ENCODE measurements around the gene NLRC4.
"Not testable (repeated sequence)": the region's sequence is repeated elsewhere in the genome, so short reads cannot be mapped to it uniquely, and the experiment has no call there.

Gene NLRC4

DNA sequence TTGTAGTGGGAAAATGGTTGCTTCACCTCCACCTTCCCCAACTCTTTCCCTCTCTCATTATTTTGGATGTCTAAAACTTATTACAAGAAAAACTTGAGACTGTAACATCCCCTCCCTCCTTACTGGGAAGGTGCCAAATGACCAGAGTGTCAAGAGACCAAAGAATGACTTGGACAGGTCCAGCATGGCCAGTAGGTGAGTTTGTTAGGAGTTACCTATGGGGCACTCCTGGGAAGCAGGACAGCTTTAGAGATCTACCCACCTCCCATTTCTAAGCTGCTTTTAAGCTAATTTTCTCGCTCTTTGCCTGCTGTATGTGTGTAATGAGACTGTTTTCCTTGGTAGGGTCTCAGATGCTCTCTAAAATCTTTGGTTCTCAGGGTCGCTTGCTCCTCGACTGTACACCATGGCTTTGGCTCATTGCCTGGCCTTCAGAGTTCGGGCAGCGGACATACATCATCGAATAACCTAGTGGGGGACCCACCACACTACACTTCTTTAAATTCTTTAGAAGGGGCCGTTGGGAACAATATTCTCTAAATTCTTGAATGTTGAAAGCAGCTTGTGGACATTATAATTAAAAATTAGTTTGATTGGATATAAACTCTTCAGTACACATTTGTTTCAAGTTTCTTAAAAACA, 53.8 kb downstream of the NLRC4 start:
- CTCF ChIA-PET: interaction anchor here (0.7 kb wide), 1 partner anchor 12 kb away, joined by 3 read pairs; no protein-coding TSS in a partner anchor

DNA sequence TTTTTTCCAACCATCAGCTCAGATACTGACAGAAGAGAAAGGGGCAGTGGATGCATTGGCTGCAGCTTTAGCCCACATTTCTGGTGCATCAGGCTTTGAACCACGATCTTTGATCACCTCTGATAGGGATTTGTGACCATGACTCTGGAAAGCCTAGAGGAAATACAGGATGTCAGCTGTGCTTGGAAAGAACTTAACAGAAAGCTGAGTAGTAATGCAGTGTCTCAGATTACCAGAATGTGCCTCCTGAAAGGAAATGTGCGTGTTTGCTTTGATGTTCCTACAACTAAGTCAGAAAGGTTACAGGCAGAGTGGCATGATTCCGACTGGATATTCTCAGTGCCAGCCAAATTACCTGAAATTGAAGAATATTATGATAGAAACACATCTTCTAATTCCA, 61.3 kb downstream of the NLRC4 start:
- POLR2A ChIA-PET; DNase-seq (ENCODE audit: extremely low spot score); CTCF ChIA-PET: not testable (repeated sequence)

More for the DNA sequence above, 53.8 kb downstream of the NLRC4 start:
- POLR2A ChIA-PET: no interaction called here
- DNase-seq (ENCODE audit: extremely low spot score): no peak
- TF ChIP-seq CTCF (IDR thresholded peaks at IDR 0.05; ENCODE audit: control extremely low read depth, extremely low read depth, low read depth, missing control alignments): no peak

DNA sequence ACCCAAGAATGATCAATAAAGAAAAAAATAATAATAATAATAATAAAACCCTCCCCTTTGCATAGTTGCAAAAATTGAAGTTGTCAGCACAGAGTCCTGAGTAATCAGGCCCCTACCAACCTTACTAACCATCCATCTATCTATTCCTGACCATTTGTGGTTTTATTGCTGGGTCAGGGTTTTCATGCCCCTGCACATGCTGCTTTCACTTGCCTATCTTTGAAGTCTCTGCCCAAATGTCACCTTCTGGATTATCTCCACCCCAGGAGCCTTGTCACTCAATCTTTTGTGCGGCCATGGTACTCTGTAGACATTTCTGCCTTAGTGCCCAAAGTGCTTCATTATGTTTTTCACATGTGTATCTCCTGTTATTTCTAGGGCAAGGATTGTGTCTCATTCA, 63.9 kb downstream of the NLRC4 start:
- POLR2A ChIA-PET: no interaction called here
- no peak for DNase-seq (ENCODE audit: extremely low spot score)
- TF ChIP-seq CTCF (IDR thresholded peaks at IDR 0.05; ENCODE audit: control extremely low read depth, extremely low read depth, low read depth, missing control alignments): no peak
- CTCF ChIA-PET: interaction anchor here (1.6 kb wide), 1 partner anchor 10 kb away, joined by 4 read pairs; no protein-coding TSS in a partner anchor

GRCh38 chr2:32192418-32192817, 72.3 kb downstream of the NLRC4 start:
- CTCF ChIA-PET: no interaction called here
- TF ChIP-seq CTCF (IDR thresholded peaks at IDR 0.05; ENCODE audit: control extremely low read depth, extremely low read depth, low read depth, missing control alignments): no peak
- POLR2A ChIA-PET: no interaction called here
- peak; percentile 17 for DNase-seq (ENCODE audit: extremely low spot score)

GRCh38 chr2:32189011-32189410, 75.7 kb downstream of the NLRC4 start:
- no peak for TF ChIP-seq CTCF (IDR thresholded peaks at IDR 0.05; ENCODE audit: control extremely low read depth, extremely low read depth, low read depth, missing control alignments)
- CTCF ChIA-PET: interaction anchor here (1.1 to 1.8 kb wide), 2 partner anchors 23 to 35 kb away, joined by 3 to 5 read pairs; partner anchors contain the start of gene SLC30A6
- DNase-seq (ENCODE audit: extremely low spot score): no peak
- POLR2A ChIA-PET: interaction anchor here (1.1 kb wide), 1 partner anchor 24 kb away, joined by 4 read pairs; the partner anchor contains the start of gene SLC30A6

DNA sequence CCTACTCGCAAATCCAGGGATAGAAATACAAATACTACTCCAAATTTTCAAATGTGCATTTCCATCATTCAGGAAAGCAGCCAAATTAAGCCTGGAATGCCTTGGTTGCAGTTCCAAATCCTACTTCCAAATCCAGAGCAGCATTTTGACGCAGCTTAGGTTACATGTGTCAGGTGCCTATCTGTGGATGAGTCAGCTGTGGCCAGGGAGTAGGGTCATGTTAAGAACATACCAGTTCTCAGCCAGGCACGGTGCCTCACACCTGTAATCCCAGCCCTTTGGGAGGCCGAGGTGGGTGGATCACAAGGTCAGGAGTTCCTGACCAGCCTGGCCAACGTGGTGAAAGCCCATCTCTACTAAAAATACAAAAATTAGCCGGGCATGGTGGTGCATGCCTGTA, 82.0 kb downstream of the NLRC4 start:
- TF ChIP-seq CTCF (IDR thresholded peaks at IDR 0.05; ENCODE audit: control extremely low read depth, extremely low read depth, low read depth, missing control alignments): no peak
- ChIA-PET POLR2A (no interaction called here), CTCF (interaction anchor here (1.0 kb wide), 1 partner anchor 15 kb away, joined by 3 read pairs; no protein-coding TSS in a partner anchor)
- DNase-seq (ENCODE audit: extremely low spot score): no peak
